ENCODE data around the gene RTL3.

Gene RTL3

DNA sequence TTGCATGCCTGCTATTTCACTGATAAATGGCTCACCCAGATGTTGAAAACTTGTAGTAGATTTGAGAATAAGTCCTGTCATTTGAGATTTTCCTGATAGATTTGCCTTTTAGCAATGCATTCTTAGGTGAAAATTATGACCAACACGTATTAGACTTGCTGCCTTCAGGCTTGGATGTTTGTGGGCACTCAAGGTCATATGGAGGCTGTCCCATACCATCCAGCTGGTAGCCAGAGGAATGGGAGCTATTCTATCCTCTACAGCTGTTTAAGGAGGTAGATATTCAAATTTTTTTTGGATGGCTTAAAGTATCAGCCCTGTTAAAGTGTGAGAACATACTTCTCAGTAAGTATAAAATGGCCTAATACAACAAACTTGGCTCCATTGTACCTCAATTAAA lies 34.7 kb downstream of the RTL3 start:
- no peak for DNase-seq (ENCODE audit: low read depth, low spot score)
- no peak overlapping the region for H3K4me3 ChIP-seq (ENCODE audit: low read length)

DNA sequence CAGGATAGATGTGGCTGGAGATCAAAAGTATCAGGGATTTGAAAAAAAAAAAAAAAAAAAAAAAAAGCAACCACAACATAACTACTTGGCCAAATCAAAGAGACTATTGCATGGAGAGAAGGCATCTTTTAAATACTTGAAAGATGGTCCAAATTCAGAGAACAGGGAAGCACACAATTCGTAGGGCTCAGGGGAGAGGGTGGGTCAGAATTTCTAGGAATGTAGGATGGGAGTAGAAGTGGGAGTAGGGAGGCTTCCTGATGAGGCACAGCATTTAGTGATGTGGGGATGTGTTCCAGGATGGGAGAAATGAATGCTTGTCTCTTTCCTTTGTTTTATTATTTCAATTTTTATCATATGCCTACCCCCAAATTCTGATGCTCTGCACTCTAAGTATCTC lies 36.3 kb downstream of the RTL3 start:
- no peak for DNase-seq (ENCODE audit: low read depth, low spot score)
- no peak overlapping the region for H3K4me3 ChIP-seq (ENCODE audit: low read length)

DNA sequence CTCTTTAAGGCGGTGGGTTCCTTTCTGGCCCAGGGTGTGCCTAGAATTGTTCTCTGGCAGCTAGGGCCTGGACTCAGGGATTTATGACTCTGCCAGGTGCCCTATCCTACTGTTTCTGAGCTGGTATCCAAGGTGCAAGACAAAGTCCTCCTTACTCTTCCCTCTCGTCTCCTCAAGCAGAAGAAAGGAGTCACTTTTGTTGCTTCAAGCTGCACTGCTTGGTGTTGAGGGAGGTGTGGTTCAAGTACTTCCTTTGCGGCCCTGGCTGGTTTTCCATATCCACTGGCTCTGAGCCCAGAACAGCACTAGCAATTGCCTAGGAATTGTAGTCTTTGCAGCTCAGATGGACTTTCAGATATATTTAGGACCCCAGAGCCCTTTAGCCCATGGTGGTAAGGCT lies 39.3 kb downstream of the RTL3 start:
- no peak for DNase-seq (ENCODE audit: low read depth, low spot score)
- H3K4me3 ChIP-seq (ENCODE audit: low read length): no peak overlapping the region

DNA sequence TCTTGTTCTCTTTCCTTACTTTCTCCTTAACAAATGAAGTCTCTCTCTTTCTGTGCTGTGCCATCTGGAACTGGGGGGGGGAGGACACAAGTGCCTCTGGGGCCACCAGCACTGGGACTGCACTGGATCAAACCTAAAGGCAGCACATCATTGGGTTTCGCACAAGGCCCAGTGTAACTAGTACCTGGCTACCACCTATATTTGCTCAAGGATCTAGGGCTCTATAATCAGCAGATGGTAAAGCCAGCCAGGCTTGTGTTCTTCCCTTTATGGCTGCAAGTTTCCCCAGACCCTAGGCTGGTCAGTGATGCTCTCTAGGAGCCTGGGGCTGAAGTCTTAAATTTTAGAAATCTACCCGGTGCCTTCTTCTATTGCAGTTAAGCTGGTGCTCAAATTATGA lies 40.1 kb downstream of the RTL3 start:
- H3K4me3 ChIP-seq (ENCODE audit: low read length): no peak overlapping the region
- DNase-seq (ENCODE audit: low read depth, low spot score): no peak

DNA sequence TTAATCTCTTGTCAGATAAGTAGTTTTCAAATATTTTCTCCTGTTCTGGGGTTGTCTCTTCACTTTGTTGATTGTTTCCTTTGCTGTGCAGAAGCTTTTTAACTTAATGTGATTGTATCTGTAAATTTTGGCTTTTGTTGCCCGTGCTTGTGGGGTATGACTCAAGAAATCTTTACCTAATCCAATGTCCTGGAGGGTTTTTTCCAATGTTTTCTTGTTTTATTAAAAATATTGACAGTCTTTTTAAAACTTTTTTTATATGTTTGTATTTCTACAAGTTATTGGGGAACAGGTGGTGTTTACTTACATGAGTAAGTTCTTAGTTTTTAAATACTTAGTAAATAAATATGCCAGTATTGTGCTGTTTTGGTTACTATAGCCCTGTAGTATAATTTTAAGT lies 44.9 kb downstream of the RTL3 start:
- H3K4me3 ChIP-seq (ENCODE audit: low read length): no peak overlapping the region
- no peak for DNase-seq (ENCODE audit: low read depth, low spot score)

All from Jurkat, Clone E6-1 (cell line).